ENCODE results near the gene ING3. TPM values are rescaled to one million over a fixed set of nuclear protein-coding genes. Genes with fewer than 3 reads are reported as not detected.

Gene ING3
- polyA plus RNA-seq, 4 donors, result 9.4 to 21.8 (median 12.7) TPM

- Histone ChIP-seq H3K4me1 (ENCODE audit: control insufficient read depth in 3 of 3, insufficient read depth in 2 of 3, low read depth in 1 of 3, low read length in 2 of 3) (no peaks in the 10 kb centered on the region), H3K27me3 (ENCODE audit: control insufficient read depth in 3 of 3, insufficient read depth in 3 of 3, low read length in 3 of 3) (no peaks in the 10 kb centered on the region), H3K27ac (ENCODE audit: low read depth in 1 of 3, low read length in 2 of 3) (peak overlapping the region in 1 of 3 donors; percentile 52), H3K36me3 (ENCODE audit: control insufficient read depth in 3 of 3, insufficient read depth in 2 of 3, low read depth in 1 of 3, low read length in 3 of 3) (no peaks in the 10 kb centered on the region), H3K9me3 (ENCODE audit: control insufficient read depth in 2 of 2, insufficient read depth in 1 of 2, low read depth in 1 of 2, low read length in 1 of 2) (no peaks in the 10 kb centered on the region), H3K4me3 (ENCODE audit: low read depth in 1 of 3, low read length in 3 of 3) (no peak overlapping the region)
- FAIRE-seq, result no peak
- WGBS, 3 donors, result 77 to 93% (median 86%) methylated on average over 1 of the region's 1 CpG
- no peak for DNase-seq
Observed at GRCh38 chr7:121017586-121017985, 67.0 kb downstream of the ING3 start.

DNA sequence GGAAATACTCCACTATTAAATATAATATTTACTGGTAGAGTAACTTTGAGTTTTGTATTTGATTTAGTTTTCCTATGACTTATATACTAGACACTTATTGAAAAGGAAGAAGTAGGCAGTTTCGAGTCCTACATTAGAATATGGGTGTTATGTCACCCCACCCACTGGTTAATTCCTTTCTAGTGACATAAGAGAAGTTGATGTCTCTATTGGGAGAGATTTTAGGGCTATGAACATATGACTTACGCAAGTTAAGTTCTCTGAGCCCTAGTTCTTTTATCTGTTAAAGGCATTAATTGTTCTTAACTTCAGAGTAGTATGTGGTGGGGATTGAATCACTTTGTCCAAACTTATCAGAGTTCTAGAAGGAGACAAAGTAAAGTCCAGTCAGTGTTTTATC, 68.4 kb downstream of the ING3 start:
- 69 to 83% (median 78%) methylated on average over 2 of the region's 2 CpGs for WGBS, 3 donors
- Histone ChIP-seq H3K27me3 (ENCODE audit: control insufficient read depth in 3 of 3, insufficient read depth in 3 of 3, low read length in 3 of 3) (no peaks in the 10 kb centered on the region), H3K9me3 (ENCODE audit: control insufficient read depth in 2 of 2, insufficient read depth in 1 of 2, low read depth in 1 of 2, low read length in 1 of 2) (no peaks in the 10 kb centered on the region), H3K4me3 (ENCODE audit: low read depth in 1 of 3, low read length in 3 of 3) (no peak overlapping the region), H3K36me3 (ENCODE audit: control insufficient read depth in 3 of 3, insufficient read depth in 2 of 3, low read depth in 1 of 3, low read length in 3 of 3) (no peaks in the 10 kb centered on the region), H3K27ac (ENCODE audit: low read depth in 1 of 3, low read length in 2 of 3) (no peak overlapping the region), H3K4me1 (ENCODE audit: control insufficient read depth in 3 of 3, insufficient read depth in 2 of 3, low read depth in 1 of 3, low read length in 2 of 3) (peaks cover 0 to 6% (median 0%) of the 10 kb centered on the region in 3 donors)
- no peak for FAIRE-seq
- no peak for DNase-seq

- Histone ChIP-seq H3K4me3 (ENCODE audit: low read depth in 1 of 3, low read length in 3 of 3) (no peak overlapping the region), H3K4me1 (ENCODE audit: control insufficient read depth in 3 of 3, insufficient read depth in 2 of 3, low read depth in 1 of 3, low read length in 2 of 3) (peaks cover 0 to 6% (median 0%) of the 10 kb centered on the region in 3 donors), H3K9me3 (ENCODE audit: control insufficient read depth in 2 of 2, insufficient read depth in 1 of 2, low read depth in 1 of 2, low read length in 1 of 2) (no peaks in the 10 kb centered on the region), H3K36me3 (ENCODE audit: control insufficient read depth in 3 of 3, insufficient read depth in 2 of 3, low read depth in 1 of 3, low read length in 3 of 3) (no peaks in the 10 kb centered on the region), H3K27ac (ENCODE audit: low read depth in 1 of 3, low read length in 2 of 3) (peak overlapping the region in 1 of 3 donors; percentile 38), H3K27me3 (ENCODE audit: control insufficient read depth in 3 of 3, insufficient read depth in 3 of 3, low read length in 3 of 3) (no peaks in the 10 kb centered on the region)
- no peak for FAIRE-seq
- WGBS, 3 donors, result 87 to 97% (median 92%) methylated on average over 1 of the region's 1 CpG
- DNase-seq, result no peak
Observed at GRCh38 chr7:121020249-121020988, 69.8 kb downstream of the ING3 start.

DNA sequence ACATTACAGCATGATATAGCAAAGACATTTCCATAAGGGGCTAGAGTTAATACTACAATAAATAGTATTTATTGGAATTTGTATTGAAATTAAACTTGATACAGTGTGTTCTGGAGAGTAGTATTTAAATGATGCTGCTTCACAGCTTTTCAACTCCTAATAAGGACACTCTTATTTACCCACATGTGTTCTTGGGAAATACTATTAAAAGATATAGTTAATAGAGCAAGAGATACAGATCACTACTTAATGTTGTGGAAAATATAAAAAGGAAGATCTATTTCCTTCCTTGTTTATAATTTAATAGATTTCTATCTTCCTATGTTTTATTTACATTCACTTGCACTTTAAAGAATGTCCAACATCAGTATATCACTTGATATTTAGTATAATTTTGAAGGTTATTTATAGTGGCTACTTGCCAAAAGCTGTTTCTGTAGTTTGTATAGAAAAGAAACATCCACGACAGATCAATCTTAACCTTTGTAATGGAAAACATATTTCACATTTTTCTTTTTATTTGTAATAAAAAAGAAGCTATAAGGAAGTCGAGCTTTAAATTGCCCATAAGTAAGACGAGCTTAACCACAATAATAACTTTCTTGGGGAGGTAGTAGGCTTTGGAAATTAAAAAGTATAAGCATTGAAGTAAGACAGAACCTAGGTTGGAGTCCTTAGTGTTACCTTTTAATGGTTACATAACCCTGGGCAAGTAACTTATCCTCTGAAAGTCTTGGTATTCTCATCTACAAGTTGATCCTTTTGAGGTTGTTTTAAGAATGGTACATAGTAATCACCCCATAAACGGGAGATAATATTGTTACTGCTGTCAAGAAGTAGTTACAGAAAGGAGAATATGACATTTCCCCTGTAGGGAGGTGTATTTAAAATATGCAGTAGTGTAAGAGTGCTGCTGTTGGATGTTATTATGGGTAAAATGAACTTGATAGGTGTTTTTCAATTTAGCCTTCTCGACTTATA, 70.7 kb downstream of the ING3 start:
- Histone ChIP-seq H3K36me3 (ENCODE audit: control insufficient read depth in 3 of 3, insufficient read depth in 2 of 3, low read depth in 1 of 3, low read length in 3 of 3) (no peaks in the 10 kb centered on the region), H3K4me1 (ENCODE audit: control insufficient read depth in 3 of 3, insufficient read depth in 2 of 3, low read depth in 1 of 3, low read length in 2 of 3) (peaks cover 0 to 6% (median 0%) of the 10 kb centered on the region in 3 donors), H3K4me3 (ENCODE audit: low read depth in 1 of 3, low read length in 3 of 3) (no peak overlapping the region), H3K9me3 (ENCODE audit: control insufficient read depth in 2 of 2, insufficient read depth in 1 of 2, low read depth in 1 of 2, low read length in 1 of 2) (no peaks in the 10 kb centered on the region), H3K27me3 (ENCODE audit: control insufficient read depth in 3 of 3, insufficient read depth in 3 of 3, low read length in 3 of 3) (no peaks in the 10 kb centered on the region), H3K27ac (ENCODE audit: low read depth in 1 of 3, low read length in 2 of 3) (no peak overlapping the region)
- FAIRE-seq, result no peak
- 54 to 58% (median 57%) methylated on average over 5 of the region's 5 CpGs for WGBS, 3 donors
- DNase-seq, result no peak

GRCh38 chr7:121023194-121023593, 72.6 kb downstream of the ING3 start:
- DNase-seq (no peak), FAIRE-seq (no peak)
- Histone ChIP-seq H3K27ac (ENCODE audit: low read depth in 1 of 3, low read length in 2 of 3) (peak overlapping the region in 1 of 3 donors; percentile 50), H3K36me3 (ENCODE audit: control insufficient read depth in 3 of 3, insufficient read depth in 2 of 3, low read depth in 1 of 3, low read length in 3 of 3) (no peaks in the 10 kb centered on the region), H3K4me3 (ENCODE audit: low read depth in 1 of 3, low read length in 3 of 3) (no peak overlapping the region), H3K9me3 (ENCODE audit: control insufficient read depth in 2 of 2, insufficient read depth in 1 of 2, low read depth in 1 of 2, low read length in 1 of 2) (no peaks in the 10 kb centered on the region), H3K4me1 (ENCODE audit: control insufficient read depth in 3 of 3, insufficient read depth in 2 of 3, low read depth in 1 of 3, low read length in 2 of 3) (peaks cover 0 to 6% (median 0%) of the 10 kb centered on the region in 3 donors), H3K27me3 (ENCODE audit: control insufficient read depth in 3 of 3, insufficient read depth in 3 of 3, low read length in 3 of 3) (no peaks in the 10 kb centered on the region)

GRCh38 chr7:121023683-121024511, 73.3 kb downstream of the ING3 start:
- Histone ChIP-seq H3K9me3 (ENCODE audit: control insufficient read depth in 2 of 2, insufficient read depth in 1 of 2, low read depth in 1 of 2, low read length in 1 of 2) (no peaks in the 10 kb centered on the region), H3K27ac (ENCODE audit: low read depth in 1 of 3, low read length in 2 of 3) (peak overlapping the region in 1 of 3 donors; percentile 50), H3K27me3 (ENCODE audit: control insufficient read depth in 3 of 3, insufficient read depth in 3 of 3, low read length in 3 of 3) (no peaks in the 10 kb centered on the region), H3K4me1 (ENCODE audit: control insufficient read depth in 3 of 3, insufficient read depth in 2 of 3, low read depth in 1 of 3, low read length in 2 of 3) (peaks cover 0 to 6% (median 0%) of the 10 kb centered on the region in 3 donors), H3K36me3 (ENCODE audit: control insufficient read depth in 3 of 3, insufficient read depth in 2 of 3, low read depth in 1 of 3, low read length in 3 of 3) (no peaks in the 10 kb centered on the region), H3K4me3 (ENCODE audit: low read depth in 1 of 3, low read length in 3 of 3) (no peak overlapping the region)
- WGBS, 3 donors, result 16 to 43% (median 29%) methylated on average over 8 of the region's 8 CpGs
- DNase-seq (no peak), FAIRE-seq (no peak)

GRCh38 chr7:121024611-121025010, 74.0 kb downstream of the ING3 start:
- no peak overlapping the region for H3K4me3 ChIP-seq (ENCODE audit: low read depth in 1 of 3, low read length in 3 of 3)
- no peaks in the 10 kb centered on the region for H3K36me3 ChIP-seq (ENCODE audit: control insufficient read depth in 3 of 3, insufficient read depth in 2 of 3, low read depth in 1 of 3, low read length in 3 of 3)
- H3K9me3 ChIP-seq (ENCODE audit: control insufficient read depth in 2 of 2, insufficient read depth in 1 of 2, low read depth in 1 of 2, low read length in 1 of 2), result no peaks in the 10 kb centered on the region
- no peak for FAIRE-seq
- WGBS, 3 donors, result 40 to 67% (median 57%) methylated on average over 5 of the region's 5 CpGs
- H3K27ac ChIP-seq (ENCODE audit: low read depth in 1 of 3, low read length in 2 of 3), result no peak overlapping the region
- no peaks in the 10 kb centered on the region for H3K27me3 ChIP-seq (ENCODE audit: control insufficient read depth in 3 of 3, insufficient read depth in 3 of 3, low read length in 3 of 3)
- no peak for DNase-seq
- peaks cover 0 to 6% (median 0%) of the 10 kb centered on the region in 3 donors for H3K4me1 ChIP-seq (ENCODE audit: control insufficient read depth in 3 of 3, insufficient read depth in 2 of 3, low read depth in 1 of 3, low read length in 2 of 3)

DNA sequence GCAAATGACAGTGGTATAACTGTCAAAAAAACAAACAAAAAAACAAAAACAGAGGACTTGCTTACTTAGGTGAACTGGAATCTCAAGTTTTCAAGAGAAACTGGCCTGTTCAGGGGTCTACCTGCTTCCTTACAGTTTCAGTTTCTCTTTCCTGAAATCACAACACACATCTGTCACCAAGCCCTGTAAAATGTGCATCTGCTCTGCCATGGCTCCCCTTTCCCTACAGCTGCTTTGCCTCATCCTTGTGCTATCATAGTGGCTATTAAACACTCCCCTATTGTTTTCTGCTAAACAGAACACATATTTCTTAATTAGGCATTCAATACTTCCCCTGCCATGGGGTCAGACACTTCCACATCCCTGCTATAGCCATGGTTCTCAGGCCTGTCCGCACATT, 75.6 kb downstream of the ING3 start:
- FAIRE-seq (no peak), DNase-seq (no peak)
- Histone ChIP-seq H3K27ac (ENCODE audit: low read depth in 1 of 3, low read length in 2 of 3) (no peak overlapping the region), H3K9me3 (ENCODE audit: control insufficient read depth in 2 of 2, insufficient read depth in 1 of 2, low read depth in 1 of 2, low read length in 1 of 2) (no peaks in the 10 kb centered on the region), H3K36me3 (ENCODE audit: control insufficient read depth in 3 of 3, insufficient read depth in 2 of 3, low read depth in 1 of 3, low read length in 3 of 3) (no peaks in the 10 kb centered on the region), H3K4me3 (ENCODE audit: low read depth in 1 of 3, low read length in 3 of 3) (no peak overlapping the region), H3K4me1 (ENCODE audit: control insufficient read depth in 3 of 3, insufficient read depth in 2 of 3, low read depth in 1 of 3, low read length in 2 of 3) (peaks cover 0 to 6% (median 0%) of the 10 kb centered on the region in 3 donors), H3K27me3 (ENCODE audit: control insufficient read depth in 3 of 3, insufficient read depth in 3 of 3, low read length in 3 of 3) (no peaks in the 10 kb centered on the region)
- WGBS, 3 donors, result 90 to 98% (median 97%) methylated on average over 1 of the region's 1 CpG

All from small intestine (tissue), 7 donors.